Hindlimb muscle (tissue), 1 donor: ENCODE data around the gene ALAD. TPM values are rescaled to one million over a fixed set of nuclear protein-coding genes. Genes with fewer than 3 reads are reported as not detected.
"Not testable (repeated sequence)": the region's sequence is repeated elsewhere in the genome, so short reads cannot be mapped to it uniquely, and the experiment has no call there.

Source experiments
- DNase-seq: peaks from one replicate; pipeline ENCODE4 v3.0.0-alpha.2; 2013
- polyA plus RNA-seq: library from polyadenylated mRNA; unstranded; fragments of 120-200 nt; gene quantifications from one replicate; pipeline ENCODE4 v1.2.1, GENCODE V29; 2013; ENCODE audit not compliant: insufficient read length

The ALAD gene
- polyA plus RNA-seq, 1 donor = 20.7 TPM

DNA sequence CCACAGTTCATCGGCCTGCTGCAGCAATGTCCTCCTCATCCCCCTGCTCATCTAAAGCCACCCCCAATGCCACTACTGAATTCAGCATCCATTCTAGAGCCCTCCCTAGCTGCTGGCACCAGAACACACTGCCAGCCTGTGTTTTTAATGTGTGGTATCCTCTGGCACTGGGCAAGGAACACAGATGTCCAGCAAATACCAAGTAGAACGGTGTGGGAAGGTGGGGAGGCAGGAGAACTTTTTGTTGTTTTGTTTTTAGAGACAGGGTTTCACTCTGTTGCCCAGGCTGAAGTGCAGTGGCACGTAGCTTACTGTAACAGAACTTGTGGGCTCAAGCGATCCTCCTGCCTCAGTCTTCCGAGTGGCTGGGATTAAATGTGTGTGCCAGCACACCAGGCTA, 29.0 kb downstream of the ALAD start:
- DNase-seq = no peak

DNA sequence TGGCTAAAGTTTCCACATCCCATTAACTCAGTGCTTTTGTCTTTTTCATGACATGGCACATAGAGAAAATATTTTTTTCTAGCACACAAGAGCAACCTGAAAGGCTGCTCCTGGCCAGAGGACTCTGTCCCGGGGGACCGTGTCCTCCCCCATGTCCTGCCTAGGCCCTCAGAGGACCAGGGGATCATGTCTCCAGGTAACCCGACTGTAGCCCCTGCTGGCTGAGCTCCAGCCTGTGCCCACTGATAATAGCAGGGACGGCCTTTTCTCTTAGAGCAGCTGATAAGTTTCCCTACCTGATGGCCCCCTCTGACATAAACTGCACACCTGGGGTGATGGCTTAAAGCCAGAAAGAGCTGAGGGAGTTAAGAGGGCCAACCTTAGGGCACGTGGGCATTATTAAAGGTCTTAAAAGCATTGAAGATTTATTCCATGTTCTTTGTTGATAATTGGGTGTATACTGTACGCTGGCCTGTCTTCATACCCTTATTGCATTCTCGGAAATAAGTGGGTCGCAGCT, 30.2 kb downstream of the ALAD start:
- no peak for DNase-seq

DNA sequence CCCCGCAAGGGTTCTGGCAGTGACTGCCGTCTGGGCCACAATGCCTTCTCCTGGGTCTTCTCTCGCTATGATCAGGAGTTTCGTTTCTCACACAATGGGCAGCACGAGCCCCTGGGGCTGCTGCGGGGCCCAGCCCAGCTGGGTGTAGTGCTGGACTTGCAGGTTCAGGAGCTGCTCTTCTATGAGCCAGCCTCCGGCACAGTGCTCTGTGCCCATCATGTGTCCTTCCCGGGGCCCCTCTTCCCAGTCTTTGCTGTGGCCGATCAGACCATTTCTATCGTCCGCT, 31.3 kb downstream of the ALAD start:
- no peak for DNase-seq

DNA sequence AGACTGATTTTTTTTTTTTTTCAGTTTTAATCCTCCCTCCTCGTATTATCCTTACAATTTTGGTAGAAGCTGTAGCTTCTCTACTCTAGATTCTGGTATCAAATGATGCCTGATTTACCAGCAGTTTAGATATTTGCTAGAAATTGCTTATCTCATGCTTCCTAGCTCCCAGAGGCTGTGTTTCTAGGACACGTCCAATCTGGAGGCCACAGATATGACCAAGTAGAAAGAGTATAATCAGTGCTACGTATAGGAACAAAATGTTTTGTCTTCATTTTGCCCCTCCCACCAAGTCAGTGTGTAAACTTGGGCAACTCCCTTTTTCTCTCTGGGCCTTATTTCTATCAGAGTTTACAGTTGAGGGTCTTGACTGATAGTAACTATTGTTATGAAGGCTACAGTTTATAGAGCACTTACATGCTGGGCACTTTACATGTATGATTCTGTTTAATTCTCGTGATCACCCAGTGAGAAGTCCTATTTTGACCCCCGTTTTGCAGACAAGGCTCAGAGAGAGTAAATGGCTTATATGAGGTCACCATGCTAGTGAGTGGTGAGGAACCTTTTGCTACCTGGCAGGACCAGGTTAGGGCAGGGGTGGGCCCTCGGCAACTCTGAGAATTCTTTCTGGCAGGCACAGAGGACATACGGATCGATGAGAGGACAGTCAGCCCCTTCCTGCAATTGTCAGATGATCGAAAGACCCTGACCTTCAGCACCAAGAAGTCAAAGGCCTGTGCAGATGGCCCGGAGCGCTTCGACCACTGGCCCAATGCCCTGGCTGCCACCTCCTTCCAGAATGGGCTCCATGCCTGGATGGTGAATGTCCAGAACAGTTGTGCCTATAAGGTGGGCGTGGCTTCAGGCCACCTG, 31.9 kb downstream of the ALAD start:
- DNase-seq = no peak

DNA sequence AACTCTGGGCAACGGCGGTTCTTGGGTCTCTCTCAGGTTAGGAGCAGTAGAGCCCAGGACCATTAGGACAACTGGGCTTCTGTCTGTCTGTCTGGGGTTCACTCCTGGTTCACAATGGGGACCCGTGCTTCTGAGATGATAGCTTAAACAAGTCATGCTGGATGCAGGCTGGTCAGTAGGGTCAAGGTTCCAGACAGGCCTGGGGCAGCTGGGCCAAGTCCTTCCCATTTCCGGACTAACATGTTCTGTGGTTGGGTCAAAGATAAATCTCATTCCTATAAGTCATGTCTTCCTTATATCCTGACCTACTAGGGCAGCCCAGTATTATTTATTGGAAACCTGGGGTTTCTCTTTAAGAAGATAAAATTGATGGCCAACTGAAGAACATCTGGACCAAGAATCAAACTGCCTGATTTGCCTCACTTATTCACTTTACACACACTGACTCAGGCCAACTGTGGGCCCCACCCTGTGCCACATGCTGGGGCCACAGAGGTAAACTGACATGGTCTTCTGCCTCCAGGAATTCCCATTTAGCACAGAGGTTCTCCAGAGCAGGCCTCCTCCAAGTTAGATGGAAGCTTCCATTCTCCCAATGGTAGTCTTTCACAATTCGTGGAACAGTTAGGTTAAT, 32.6 kb downstream of the ALAD start:
- no peak for DNase-seq

DNA sequence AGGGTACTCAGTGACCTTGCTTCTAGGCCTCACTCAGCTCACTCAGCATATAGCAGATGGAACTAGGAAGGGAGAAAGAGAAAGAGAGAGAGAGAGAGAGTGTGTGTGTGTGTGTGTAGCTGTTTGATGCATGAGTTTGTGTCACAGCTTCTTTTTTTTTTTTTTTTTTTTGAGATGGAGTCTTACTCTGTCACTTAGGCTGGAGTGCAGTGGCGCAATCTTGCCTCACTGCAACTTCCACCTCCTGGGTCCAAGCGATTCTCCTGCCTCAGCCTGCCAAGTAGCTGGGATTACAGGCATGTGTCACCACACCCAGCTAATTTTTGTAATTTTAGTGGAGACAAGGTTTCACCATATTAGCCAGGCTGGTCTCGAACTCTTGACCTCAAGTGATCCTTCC, 35.4 kb downstream of the ALAD start:
- DNase-seq = not testable (repeated sequence)

DNA sequence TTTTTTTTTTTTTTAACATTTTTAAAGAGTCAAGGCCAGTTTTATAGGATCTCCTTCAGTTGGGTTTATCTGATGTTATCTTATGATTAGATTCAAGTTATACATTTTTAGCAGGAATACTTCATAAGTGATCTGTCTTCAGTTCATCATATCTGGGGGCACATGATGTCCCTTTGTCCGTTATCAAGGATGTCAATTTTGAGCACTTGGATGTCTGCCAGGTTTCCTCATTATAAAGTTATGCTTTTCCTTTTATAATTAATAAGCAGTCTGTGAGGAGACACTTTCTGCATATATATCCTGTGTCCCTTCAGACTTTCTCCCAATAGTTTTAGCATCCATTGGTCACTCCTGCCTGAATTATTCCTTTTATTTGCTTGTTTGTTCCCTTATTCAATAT, 36.1 kb downstream of the ALAD start:
- DNase-seq = no peak

DNA sequence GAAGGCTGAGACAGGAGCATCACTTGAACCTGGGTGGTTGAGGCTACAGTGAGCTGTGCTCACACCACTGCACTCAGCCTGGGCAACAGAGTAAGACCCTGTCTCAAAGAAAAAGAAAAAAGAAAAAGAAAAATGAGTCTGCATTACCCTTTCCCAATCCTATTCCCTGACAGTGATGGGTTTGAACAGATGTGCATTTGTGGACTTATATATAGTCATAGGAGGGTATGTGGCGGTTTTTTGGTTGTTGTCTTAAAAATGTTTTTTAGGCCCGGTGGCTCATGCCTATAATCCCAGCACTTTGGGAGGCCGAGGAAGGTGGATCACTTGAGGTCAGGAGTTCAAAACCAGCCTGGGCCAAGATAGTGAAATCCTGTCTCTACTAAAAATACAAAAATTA, 37.7 kb downstream of the ALAD start:
- no peak for DNase-seq

DNA sequence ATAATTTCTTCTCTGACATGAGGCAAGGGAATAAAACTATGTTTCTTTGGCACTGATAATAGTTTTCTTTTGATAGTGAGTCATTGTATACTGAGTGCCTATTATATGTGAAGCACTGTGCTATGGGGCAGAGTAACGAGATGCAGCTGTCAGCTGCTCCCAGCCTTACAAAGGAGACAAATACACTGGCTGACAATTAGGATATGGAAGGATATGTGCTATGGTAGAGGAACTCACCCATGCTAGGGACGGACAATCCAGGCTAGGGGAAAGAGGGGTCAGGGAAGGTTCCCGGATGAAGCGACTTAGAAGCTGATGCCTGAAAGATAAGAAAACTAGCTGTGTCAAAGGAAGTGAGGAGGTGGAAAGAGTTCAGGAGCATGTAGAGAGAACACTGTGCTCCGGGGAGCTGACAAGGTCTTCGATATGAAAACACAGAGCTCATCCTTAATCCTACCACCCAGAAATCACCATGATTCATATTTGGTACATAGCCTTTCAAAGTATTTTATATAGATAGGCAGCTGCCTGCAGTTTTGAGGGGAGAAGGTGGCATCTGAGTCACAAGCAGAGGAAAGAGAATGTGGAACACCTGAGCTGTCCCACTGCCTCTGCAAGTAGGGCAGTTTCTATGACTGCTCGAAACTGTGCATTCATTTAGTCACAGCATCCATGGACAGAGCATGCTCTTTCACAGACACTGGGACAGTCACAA, 39.6 kb downstream of the ALAD start:
- DNase-seq = no peak

DNA sequence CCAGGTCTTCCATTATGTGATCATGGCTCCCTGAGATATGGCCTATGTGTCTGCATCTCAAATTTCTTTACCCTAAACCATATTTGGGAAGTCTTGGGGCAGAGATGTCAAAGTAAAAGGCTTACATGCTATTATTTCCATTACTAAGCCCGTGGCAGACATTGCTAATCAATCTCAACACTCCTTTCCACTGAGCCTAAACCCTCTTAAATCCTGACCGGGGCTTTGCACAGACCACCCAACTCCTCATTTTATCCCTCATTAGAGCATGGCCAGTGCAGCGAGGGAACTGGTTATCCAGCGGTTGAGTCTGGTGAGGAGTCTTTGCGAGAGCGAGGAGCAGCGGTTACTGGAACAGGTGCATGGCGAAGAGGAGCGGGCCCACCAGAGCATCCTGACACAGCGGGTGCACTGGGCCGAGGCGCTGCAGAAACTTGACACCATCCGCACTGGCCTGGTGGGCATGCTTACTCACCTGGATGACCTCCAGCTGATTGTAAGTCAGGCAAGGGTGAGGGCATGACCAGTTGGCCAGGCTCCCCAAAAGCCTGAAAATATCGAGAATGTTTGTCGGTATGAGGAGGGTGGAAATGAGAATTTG, 40.7 kb downstream of the ALAD start:
- DNase-seq = no peak

DNA sequence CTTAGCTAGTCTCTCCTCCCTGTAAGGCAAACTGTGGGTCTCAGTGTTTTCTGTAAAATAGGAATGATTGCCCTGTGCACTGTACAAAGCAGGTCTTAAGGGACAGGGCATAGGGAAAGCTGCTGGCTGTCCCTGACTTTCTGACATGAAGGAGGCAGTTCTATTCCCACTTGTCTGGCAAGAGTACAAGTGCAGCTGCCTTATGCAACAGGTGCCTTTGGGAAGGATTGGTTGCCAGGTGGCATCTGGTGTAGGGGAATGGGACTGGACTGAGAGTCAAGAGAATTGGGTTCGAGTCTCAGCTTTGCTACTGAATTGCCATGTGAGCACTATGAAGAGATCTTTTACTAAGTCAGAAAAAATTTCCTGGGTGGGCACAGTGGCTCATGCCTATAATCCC, 41.7 kb downstream of the ALAD start:
- no peak for DNase-seq

DNA sequence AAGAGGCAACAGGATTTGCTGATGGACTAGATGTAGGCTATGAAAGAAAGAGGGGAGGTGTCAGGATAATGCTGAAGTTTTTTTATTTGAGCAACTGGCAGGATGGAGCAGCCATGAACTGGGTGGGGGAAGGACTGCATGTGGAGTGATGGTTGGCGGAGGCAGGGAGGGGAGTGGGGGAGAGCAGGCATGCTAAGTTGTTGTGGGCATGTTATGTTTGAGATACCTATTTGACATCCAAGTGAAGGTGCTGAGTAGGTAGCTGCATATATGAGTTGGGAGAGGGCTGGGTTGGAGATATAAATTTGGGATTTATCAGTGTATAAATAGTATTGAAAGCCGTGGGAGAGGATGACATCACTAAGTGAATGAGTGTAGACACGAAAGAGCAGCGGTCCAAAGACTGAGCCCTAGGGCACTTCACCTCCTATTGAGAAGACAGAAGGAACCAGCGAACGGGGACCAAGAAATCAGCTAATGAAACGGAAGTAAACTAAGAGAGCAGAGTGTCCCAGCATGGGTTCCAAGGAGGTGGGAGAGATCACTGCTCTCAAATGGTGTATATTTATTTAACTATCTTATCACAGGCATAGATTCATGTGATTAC, 44.3 kb downstream of the ALAD start:
- DNase-seq = no peak

DNA sequence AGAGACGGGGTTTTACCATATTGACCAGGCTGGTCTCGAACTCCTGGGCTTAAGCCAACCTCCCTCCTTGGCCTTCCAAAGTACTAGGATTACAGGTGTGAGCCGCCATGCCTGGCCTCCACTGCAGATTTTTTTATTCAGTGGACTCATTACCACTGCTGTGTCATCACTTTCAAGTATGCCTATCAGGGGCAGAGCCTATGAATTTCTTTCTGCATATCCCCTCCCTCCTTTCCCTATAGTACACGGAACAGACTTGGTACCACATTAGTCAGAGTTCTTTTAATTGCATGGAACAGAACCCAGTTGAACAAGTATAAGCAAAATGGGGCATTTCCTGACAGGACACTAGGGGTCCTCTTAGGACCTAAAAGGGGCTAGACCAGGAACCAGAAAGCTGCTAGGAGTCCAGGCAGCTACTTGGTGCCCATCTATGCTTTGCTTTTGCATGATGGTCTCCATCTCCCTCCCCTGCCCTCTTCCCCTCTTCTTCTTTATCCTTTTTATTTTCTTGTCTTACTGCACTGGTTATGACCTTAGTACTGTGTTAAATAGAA, 46.0 kb downstream of the ALAD start:
- no peak for DNase-seq

DNA sequence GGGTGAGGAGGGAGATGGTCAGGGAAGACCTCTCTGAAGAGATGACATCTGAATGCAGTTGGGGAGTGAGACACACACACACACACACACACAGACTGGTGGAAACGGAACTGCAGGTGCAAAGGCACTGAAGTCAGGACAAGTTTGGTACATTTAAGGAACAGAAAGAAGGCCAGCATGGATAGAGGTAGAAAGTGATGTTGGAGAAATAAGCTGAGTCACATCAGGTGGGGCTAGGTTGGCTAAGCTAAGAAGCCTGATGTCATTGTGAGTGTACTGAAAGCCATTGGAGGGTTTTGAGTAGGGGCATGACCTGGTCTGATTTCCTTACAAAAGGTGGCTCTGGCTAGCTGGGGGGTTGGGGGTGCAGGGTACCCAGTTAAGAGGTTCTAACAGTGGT, 48.7 kb downstream of the ALAD start:
- DNase-seq = no peak

DNA sequence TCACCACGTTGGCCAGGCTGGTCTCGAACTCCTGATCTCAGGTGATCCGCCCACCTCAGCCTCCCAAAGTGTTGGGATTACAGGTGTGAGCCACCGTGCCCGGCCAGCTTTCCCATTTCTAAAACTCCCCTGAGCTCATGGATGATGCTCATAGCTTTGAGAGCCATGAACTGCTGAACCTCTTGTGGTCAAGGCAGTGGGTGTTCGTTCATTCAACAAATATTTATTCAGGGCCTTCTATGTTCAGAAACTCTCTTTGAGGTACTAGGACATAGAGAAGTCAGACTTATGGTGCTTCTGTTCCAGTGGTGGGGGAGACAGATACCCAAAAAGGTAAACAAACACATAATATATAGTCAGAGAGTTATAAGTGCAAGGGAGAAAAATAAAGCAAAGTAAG, 49.1 kb downstream of the ALAD start:
- DNase-seq = no peak

DNA sequence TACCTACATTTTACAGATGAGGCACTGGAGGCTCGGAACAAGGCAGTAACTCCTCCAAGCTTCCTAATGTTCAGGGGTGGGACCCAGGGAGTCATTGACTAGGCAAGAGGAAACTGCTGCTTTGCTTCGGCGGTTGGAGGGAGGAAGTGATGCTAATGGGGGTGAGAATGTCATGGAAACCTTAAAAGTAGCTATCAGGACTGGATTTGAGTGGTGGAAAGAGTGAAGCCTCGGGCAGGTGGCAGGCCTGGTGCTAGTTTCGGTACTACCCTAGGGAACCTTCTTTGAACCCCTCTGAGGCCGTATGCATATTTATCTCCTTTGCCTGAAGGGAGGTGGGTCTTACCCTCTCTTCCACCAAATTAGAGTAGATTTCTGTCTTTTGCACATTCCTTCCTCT, 50.1 kb downstream of the ALAD start:
- no peak for DNase-seq

DNA sequence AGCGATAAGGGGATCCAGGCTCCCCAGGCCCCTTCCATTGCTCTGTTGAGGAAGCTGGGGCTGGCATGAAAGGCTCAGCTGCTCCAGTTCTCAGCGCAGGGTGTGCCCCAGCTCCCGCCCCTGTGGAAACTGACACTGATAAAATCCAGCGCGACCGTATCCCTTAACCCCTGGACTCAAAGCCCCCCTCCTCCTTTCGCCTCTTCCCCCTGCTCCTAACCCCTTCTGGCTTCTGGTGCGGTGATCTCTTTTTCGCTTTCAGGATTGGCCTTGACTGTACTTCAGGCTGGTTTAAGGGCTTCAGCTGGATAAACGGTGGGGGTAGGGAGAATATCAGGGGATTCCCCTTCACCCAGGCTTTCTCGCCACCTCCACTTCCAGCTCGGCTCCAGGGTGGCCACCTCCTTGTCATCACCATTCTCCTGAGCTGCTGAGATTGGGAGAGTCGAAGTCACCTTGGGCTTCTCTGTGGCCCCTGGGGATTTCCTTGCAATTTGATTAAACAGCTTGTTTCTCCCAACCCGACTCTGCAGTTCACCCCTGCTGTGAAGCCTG, 50.9 kb downstream of the ALAD start:
- no peak for DNase-seq

DNA sequence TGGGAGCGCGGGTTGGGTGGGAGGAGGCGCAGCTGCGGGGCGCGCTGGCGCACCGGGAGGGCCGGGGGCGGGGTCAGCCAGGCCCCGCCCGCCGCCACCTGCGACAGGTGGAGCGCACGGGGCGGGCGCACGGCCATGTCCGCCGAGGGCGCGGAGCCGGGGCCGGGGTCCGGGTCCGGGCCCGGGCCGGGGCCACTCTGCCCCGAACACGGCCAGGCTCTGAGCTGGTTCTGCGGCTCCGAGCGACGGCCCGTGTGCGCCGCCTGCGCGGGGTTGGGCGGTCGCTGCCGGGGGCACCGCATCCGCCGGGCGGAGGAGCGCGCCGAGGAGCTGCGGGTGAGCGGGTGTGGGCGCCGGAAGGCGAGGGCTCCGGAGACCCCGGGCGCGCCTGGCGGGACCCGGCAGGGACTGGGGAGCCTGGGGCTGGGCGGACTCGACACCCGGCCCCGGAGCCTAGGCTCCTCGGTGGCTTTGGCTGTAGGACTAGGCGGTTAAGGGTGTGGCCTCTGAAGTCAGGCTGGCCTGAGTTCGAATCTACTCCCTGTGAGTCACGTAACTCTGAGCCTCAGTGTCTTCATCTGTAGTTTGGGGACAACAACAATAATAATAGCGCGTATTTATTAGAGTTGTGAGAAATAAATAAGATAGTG, 51.5 kb downstream of the ALAD start, which contains the start of gene BSPRY:
Gene BSPRY, plus strand, starts transcription at position 97 of the 650 bp plus-strand sequence. Its CDS starts 39 bp downstream, at position 136.
- no peak for DNase-seq

DNA sequence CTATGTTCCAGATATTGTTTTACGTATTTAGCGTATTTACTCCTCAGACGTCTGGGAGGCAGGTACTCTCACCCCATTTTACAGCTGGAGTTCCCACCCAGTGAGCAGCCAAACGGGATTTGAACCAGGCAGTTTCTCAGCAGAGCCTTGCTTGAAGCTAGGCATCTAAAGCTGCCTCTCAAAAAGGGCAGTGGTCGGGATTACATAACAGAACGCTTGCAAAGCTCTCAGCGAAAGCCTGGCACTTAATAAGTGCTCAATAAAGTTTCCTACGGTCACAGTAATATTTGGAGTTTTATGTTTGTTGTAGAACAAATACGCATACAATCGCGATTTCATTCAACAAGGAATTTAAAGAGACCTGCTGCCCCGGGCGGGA, 52.0 kb downstream of the ALAD start:
- no peak for DNase-seq

DNA sequence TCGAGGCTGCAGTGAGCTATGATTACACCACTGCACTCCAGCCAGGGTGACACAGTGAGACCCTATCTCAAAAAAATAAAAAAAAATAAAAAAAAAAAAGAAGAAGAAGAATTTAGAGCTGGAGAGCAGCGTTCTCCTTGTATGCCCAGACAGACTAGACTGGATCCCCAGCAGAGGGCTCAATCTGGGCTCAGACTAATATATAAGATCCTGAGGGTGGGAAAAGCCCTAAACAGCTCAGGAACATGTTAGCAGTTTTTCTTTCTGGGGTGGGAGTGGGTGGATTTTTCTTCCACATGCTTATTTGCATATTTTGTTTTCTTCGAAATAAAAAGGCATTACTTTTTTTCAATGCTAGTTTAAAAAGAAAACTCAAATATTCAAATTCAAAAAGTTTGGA, 52.6 kb downstream of the ALAD start:
- DNase-seq = no peak

DNA sequence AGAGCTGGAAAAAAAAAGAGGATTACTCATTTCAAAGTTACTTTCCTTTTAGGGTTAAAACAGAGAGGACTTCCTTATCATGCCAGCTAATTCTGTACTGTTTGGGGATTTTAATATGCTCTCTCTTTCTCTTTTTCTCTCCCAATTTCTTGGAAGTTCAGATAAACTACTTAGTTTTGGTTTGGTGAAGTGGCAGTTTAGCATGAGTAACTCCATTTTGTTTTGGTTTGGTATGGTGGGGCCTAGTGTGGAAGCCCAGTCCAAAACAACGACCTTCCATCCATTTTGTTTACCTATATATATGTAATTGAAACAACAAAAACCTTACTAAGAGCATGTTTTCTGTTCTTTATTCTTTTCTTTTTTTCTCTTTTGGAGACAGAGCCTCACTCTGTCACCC, 55.4 kb downstream of the ALAD start:
- DNase-seq = no peak

DNA sequence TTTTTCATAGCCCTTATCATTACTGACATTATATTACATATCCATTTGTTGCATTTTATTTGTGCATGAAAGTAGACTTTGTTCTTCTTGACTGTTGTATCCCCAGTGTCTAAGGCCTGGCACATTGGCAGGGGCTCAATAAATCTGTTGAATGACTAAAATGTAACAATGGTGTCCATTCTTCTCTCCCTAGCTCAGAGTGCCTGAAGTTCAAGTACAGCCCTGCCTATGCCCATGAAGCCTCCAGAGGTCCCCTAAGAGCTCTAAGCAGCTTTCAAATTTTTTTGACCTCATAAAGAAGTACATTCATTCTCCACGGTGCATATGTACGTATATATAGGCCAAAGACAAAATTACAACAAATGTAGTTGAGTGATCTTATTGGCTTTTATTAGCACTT, 55.9 kb downstream of the ALAD start:
- no peak for DNase-seq
